HG02588 (cell line): ENCODE data around the gene EEIG2.

Source experiments
- ATAC-seq: cut with Tn5 transposase; IDR thresholded peaks from one replicate; pipeline ENCODE4 v1.9.1; 2021; ENCODE audit warnings: mild to moderate bottlenecking, moderate library complexity; ENCODE audit not compliant: unreplicated experiment

EEIG2 gene

GRCh38 chr1:108574008-108574407 lies 14.1 kb downstream of the EEIG2 start:
- ATAC-seq, result no peak

GRCh38 chr1:108575375-108575774 lies 15.5 kb downstream of the EEIG2 start:
- ATAC-seq, result no peak

- no peak for ATAC-seq
Observed at GRCh38 chr1:108583757-108584427, 24.0 kb downstream of the EEIG2 start.

- ATAC-seq, result no peak
Observed at GRCh38 chr1:108584428-108584856, 24.5 kb downstream of the EEIG2 start.

GRCh38 chr1:108585313-108585712 lies 25.4 kb downstream of the EEIG2 start:
- ATAC-seq, result no peak

GRCh38 chr1:108590441-108590840 lies 30.5 kb downstream of the EEIG2 start:
- ATAC-seq, result no peak

GRCh38 chr1:108590957-108591356 lies 31.1 kb downstream of the EEIG2 start:
- no peak for ATAC-seq

- ATAC-seq, result no peak
Observed at GRCh38 chr1:108591466-108591865, 31.6 kb downstream of the EEIG2 start.

- no peak for ATAC-seq
Observed at GRCh38 chr1:108592030-108592759, 32.3 kb downstream of the EEIG2 start.

GRCh38 chr1:108593448-108593847 lies 33.5 kb downstream of the EEIG2 start:
- ATAC-seq, result no peak

- ATAC-seq, result no peak
Observed at GRCh38 chr1:108595507-108595906, 35.6 kb downstream of the EEIG2 start.

GRCh38 chr1:108597041-108597440 lies 37.1 kb downstream of the EEIG2 start:
- no peak for ATAC-seq

- no peak for ATAC-seq
Observed at GRCh38 chr1:108598340-108598739, 38.4 kb downstream of the EEIG2 start.

GRCh38 chr1:108600504-108600903 lies 40.6 kb downstream of the EEIG2 start:
- no peak for ATAC-seq

- ATAC-seq, result no peak
Observed at GRCh38 chr1:108601708-108602410, 42.0 kb downstream of the EEIG2 start.

- ATAC-seq, result no peak
Observed at GRCh38 chr1:108605633-108606032, 45.7 kb downstream of the EEIG2 start.

GRCh38 chr1:108606478-108606877 lies 46.6 kb downstream of the EEIG2 start:
- no peak for ATAC-seq

GRCh38 chr1:108609483-108610049 lies 49.7 kb downstream of the EEIG2 start:
- ATAC-seq, result no peak
